HEK293 (cell line): Measurements from ENCODE around the gene TNIP1.

ENCODE experiments used
- CTCF ChIA-PET: fragments of 350-600 bp; formaldehyde crosslinking; extraction: SDS; loops from one replicate; lab custom pipeline; 2021; ENCODE audit warnings: antibody characterized with exemption; lab: Yijun Ruan, JAX
- POLR2A ChIA-PET: fragments of 300-600 bp; formaldehyde crosslinking; extraction: SDS; loops from one replicate; lab custom pipeline; 2020; ENCODE audit warnings: antibody characterized with exemption, inconsistent platforms; lab: Yijun Ruan, JAX
- H3K27ac ChIP-seq: fragments of 200-500 bp; sonication (Bioruptor generic); 2 replicates; pipeline ENCODE4 v1.5.1; 2014; ENCODE audit warnings: low read depth, low read length, control low read depth, inconsistent platforms; ENCODE audit errors: extremely low read depth
- H3K36me3 ChIP-seq, 2 experiments: fragments of 200-500 bp in 1 of 2; sonication (Bioruptor generic) in 1 of 2; 1 replicate in 1 of 2; 2 replicates in 1 of 2; pipeline ENCODE4 v1.5.1; 2014 to 2017; ENCODE audit warnings: inconsistent platforms in 2 of 2, low read length in 2 of 2; ENCODE audit not compliant: control insufficient read depth in 2 of 2, insufficient read depth in 1 of 2
- H3K4me1 ChIP-seq: fragments of 200-500 bp; sonication (Bioruptor generic); 2 replicates; pipeline ENCODE4 v1.5.1; 2014; ENCODE audit warnings: mild to moderate bottlenecking, low read length, inconsistent platforms; ENCODE audit not compliant: control insufficient read depth, insufficient read depth
- H3K4me3 ChIP-seq: 2 replicates; pipeline ENCODE4 v1.5.1; 2011; ENCODE audit warnings: low read depth, mild to moderate bottlenecking, control low read depth, low read length, moderate library complexity
- H3K9me3 ChIP-seq: fragments of 200-500 bp; sonication (Bioruptor generic); 2 replicates; pipeline ENCODE4 v1.5.1; 2014; ENCODE audit warnings: low read depth, low read length, inconsistent platforms; ENCODE audit not compliant: control insufficient read depth, insufficient read depth
- ATF2 ChIP-seq: fragments of 450-650 bp; formaldehyde crosslinking; IDR thresholded peaks from 2 replicates; pipeline ENCODE4 v1.5.1; 2016; ENCODE audit warnings: missing biosample characterization, missing genetic modification characterization, low read depth
- GFI1B ChIP-seq: fragments of 450-650 bp; formaldehyde crosslinking; IDR thresholded peaks from 2 replicates; pipeline ENCODE4 v1.5.1; 2016; ENCODE audit warnings: missing biosample characterization, missing genetic modification characterization
- GLI2 ChIP-seq: fragments of 450-650 bp; formaldehyde crosslinking; IDR thresholded peaks from 2 replicates; pipeline ENCODE4; 2017; ENCODE audit warnings: missing biosample characterization, missing genetic modification characterization, low read depth, borderline replicate concordance
- KLF7 ChIP-seq: fragments of 450-650 bp; formaldehyde crosslinking; IDR thresholded peaks from 2 replicates; pipeline ENCODE4 v1.5.1; 2016; ENCODE audit warnings: missing biosample characterization, missing genetic modification characterization, borderline replicate concordance
- RBAK ChIP-seq: fragments of 450-650 bp; formaldehyde crosslinking; IDR thresholded peaks from 2 replicates; pipeline ENCODE4 v1.5.1; 2016; ENCODE audit warnings: missing biosample characterization, missing genetic modification characterization
- SCRT1 ChIP-seq: fragments of 450-650 bp; formaldehyde crosslinking; IDR thresholded peaks from 2 replicates; pipeline ENCODE4 v1.5.1; 2016; ENCODE audit warnings: missing biosample characterization, missing genetic modification characterization, borderline replicate concordance
- TCF7L2 ChIP-seq: IDR thresholded peaks from 2 replicates; pipeline ENCODE4 v1.6.1; 2011; ENCODE audit warnings: low read depth, mild to moderate bottlenecking, inconsistent platforms, low read length, moderate library complexity, borderline replicate concordance
- ZBTB20 ChIP-seq: fragments of 450-650 bp; formaldehyde crosslinking; IDR thresholded peaks from 2 replicates; pipeline ENCODE4 v1.5.1; 2016; ENCODE audit warnings: missing biosample characterization, missing genetic modification characterization
- ZNF132 ChIP-seq: fragments of 450-650 bp; formaldehyde crosslinking; IDR thresholded peaks from 2 replicates; pipeline ENCODE4 v1.5.1; 2017; ENCODE audit warnings: missing biosample characterization, missing genetic modification characterization, borderline replicate concordance
- ZNF146 ChIP-seq: fragments of 450-650 bp; formaldehyde crosslinking; IDR thresholded peaks from 2 replicates; pipeline ENCODE4 v1.5.1; 2016; ENCODE audit warnings: missing biosample characterization, missing genetic modification characterization
- ZNF155 ChIP-seq: fragments of 450-650 bp; formaldehyde crosslinking; IDR thresholded peaks from 2 replicates; pipeline ENCODE4 v1.5.1; 2016; ENCODE audit warnings: missing biosample characterization, missing genetic modification characterization
- ZNF16 ChIP-seq: fragments of 450-650 bp; formaldehyde crosslinking; IDR thresholded peaks from 2 replicates; pipeline ENCODE4 v1.5.1; 2016; ENCODE audit warnings: low read depth, missing biosample characterization, missing genetic modification characterization
- ZNF202 ChIP-seq: fragments of 450-650 bp; formaldehyde crosslinking; IDR thresholded peaks from 2 replicates; pipeline ENCODE4 v1.5.1; 2016; ENCODE audit warnings: missing biosample characterization, missing genetic modification characterization, borderline replicate concordance
- ZNF211 ChIP-seq: fragments of 450-650 bp; formaldehyde crosslinking; IDR thresholded peaks from 2 replicates; pipeline ENCODE4 v1.5.1; 2016; ENCODE audit warnings: low read depth, missing biosample characterization, missing genetic modification characterization
- ZNF221 ChIP-seq: fragments of 450-650 bp; formaldehyde crosslinking; IDR thresholded peaks from 2 replicates; pipeline ENCODE4 v1.5.1; 2017; ENCODE audit warnings: missing biosample characterization, missing genetic modification characterization, borderline replicate concordance
- ZNF248 ChIP-seq: fragments of 450-650 bp; formaldehyde crosslinking; IDR thresholded peaks from 2 replicates; pipeline ENCODE4 v1.5.1; 2017; ENCODE audit warnings: missing biosample characterization, missing genetic modification characterization
- ZNF266 ChIP-seq: fragments of 450-650 bp; formaldehyde crosslinking; IDR thresholded peaks from 2 replicates; pipeline ENCODE4 v1.5.1; 2016; ENCODE audit warnings: missing biosample characterization, missing genetic modification characterization, low read depth
- ZNF311 ChIP-seq: fragments of 450-650 bp; formaldehyde crosslinking; IDR thresholded peaks from 2 replicates; pipeline ENCODE4 v1.5.1; 2017; ENCODE audit warnings: missing biosample characterization, missing genetic modification characterization, borderline replicate concordance
- ZNF366 ChIP-seq: fragments of 450-650 bp; formaldehyde crosslinking; conservative IDR thresholded peaks from 2 replicates; pipeline ENCODE4 v1.5.1; 2016; ENCODE audit warnings: missing biosample characterization, missing genetic modification characterization
- ZNF394 ChIP-seq: fragments of 450-650 bp; formaldehyde crosslinking; IDR thresholded peaks from 2 replicates; pipeline ENCODE4 v1.5.1; 2016; ENCODE audit warnings: missing biosample characterization, missing genetic modification characterization, mild to moderate bottlenecking, moderate library complexity, borderline replicate concordance
- ZNF548 ChIP-seq: fragments of 450-650 bp; formaldehyde crosslinking; IDR thresholded peaks from 2 replicates; pipeline ENCODE4 v1.5.1; 2016; ENCODE audit warnings: missing biosample characterization, missing genetic modification characterization
- ZNF654 ChIP-seq: fragments of 450-650 bp; formaldehyde crosslinking; IDR thresholded peaks from 2 replicates; pipeline ENCODE4 v1.5.1; 2016; ENCODE audit warnings: low read depth, missing biosample characterization, missing genetic modification characterization
- ZNF658 ChIP-seq: fragments of 450-650 bp; formaldehyde crosslinking; IDR thresholded peaks from 2 replicates; pipeline ENCODE4; 2016; ENCODE audit warnings: missing biosample characterization, missing genetic modification characterization
- ZNF692 ChIP-seq: fragments of 450-650 bp; formaldehyde crosslinking; IDR thresholded peaks from 2 replicates; pipeline ENCODE4 v1.5.1; 2016; ENCODE audit warnings: missing biosample characterization, missing genetic modification characterization
- TF ChIP-seq, protein P1 (sequence below): fragments of 450-650 bp; formaldehyde crosslinking; IDR thresholded peaks from 2 replicates; pipeline ENCODE4 v1.5.0; 2017; ENCODE audit warnings: missing biosample characterization, missing genetic modification characterization, borderline replicate concordance
- TF ChIP-seq, protein P2 (sequence below): fragments of 450-650 bp; formaldehyde crosslinking; IDR thresholded peaks from 2 replicates; pipeline ENCODE4; 2016; ENCODE audit warnings: missing biosample characterization, missing genetic modification characterization

Gene TNIP1

GRCh38 chr5:151019331-151019730, 61.5 kb downstream of the TNIP1 start:
- Histone ChIP-seq H3K27ac (no peak overlapping the region), H3K4me3 (no peak overlapping the region), H3K4me1 (no peaks in the 10 kb centered on the region), H3K9me3 (no peaks in the 10 kb centered on the region), H3K36me3 (no peaks in the 10 kb centered on the region)
- ChIA-PET POLR2A (interaction anchor here (1.3 kb wide), 1 partner anchor 233 kb away, joined by 3 read pairs; the partner anchor contains the start of gene GM2A), CTCF (interaction anchor here (0.6 to 1.4 kb wide), 2 partner anchors 32 to 567 kb away, joined by 3 to 4 read pairs; no protein-coding TSS in a partner anchor)
- TF ChIP-seq ZNF658 (tag by site-specific recombination) (no peak), RBAK (tag by site-specific recombination) (no peak), ZNF211 (tag by site-specific recombination) (no peak), ZNF266 (tag by site-specific recombination) (no peak), ZNF146 (tag by site-specific recombination) (no peak), SCRT1 (no peak), ZBTB20 (tag by site-specific recombination) (peak; percentile 65)

DNA sequence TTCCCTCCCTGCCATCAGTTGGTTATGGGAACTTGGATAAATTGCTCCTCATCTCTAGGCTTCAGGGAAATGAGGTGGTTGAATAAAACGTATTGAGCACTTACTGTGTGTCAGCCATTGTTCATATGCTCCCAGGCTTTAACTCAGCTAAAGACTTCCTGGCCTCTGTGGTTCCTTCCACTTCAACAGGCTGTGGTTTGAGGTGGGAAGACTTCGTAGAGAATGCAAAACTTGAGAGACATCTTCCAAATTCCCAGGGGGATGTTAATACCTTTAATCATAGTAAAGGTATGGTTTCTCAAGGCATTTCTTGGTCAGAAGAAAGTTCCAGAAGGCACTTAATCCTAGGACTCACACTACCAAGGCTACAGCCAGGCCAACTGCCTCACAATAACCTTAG, 62.0 kb downstream of the TNIP1 start:
- H3K4me3 ChIP-seq: no peak overlapping the region
- TF ChIP-seq KLF7 (tag by site-specific recombination) (no peak), ZNF248 (no peak), ZNF202 (tag by site-specific recombination) (no peak), ZNF221 (tag by site-specific recombination) (no peak), ZNF654 (tag by site-specific recombination) (no peak), ZNF548 (no peak), ZNF692 (tag by site-specific recombination) (no peak), ZNF366 (no peak), GFI1B (tag by site-specific recombination) (no peak)
- TF ChIP-seq, protein P1, sequence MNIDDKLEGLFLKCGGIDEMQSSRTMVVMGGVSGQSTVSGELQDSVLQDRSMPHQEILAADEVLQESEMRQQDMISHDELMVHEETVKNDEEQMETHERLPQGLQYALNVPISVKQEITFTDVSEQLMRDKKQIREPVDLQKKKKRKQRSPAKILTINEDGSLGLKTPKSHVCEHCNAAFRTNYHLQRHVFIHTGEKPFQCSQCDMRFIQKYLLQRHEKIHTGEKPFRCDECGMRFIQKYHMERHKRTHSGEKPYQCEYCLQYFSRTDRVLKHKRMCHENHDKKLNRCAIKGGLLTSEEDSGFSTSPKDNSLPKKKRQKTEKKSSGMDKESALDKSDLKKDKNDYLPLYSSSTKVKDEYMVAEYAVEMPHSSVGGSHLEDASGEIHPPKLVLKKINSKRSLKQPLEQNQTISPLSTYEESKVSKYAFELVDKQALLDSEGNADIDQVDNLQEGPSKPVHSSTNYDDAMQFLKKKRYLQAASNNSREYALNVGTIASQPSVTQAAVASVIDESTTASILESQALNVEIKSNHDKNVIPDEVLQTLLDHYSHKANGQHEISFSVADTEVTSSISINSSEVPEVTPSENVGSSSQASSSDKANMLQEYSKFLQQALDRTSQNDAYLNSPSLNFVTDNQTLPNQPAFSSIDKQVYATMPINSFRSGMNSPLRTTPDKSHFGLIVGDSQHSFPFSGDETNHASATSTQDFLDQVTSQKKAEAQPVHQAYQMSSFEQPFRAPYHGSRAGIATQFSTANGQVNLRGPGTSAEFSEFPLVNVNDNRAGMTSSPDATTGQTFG (tag by site-specific recombination): no peak
- TF ChIP-seq, protein P2, sequence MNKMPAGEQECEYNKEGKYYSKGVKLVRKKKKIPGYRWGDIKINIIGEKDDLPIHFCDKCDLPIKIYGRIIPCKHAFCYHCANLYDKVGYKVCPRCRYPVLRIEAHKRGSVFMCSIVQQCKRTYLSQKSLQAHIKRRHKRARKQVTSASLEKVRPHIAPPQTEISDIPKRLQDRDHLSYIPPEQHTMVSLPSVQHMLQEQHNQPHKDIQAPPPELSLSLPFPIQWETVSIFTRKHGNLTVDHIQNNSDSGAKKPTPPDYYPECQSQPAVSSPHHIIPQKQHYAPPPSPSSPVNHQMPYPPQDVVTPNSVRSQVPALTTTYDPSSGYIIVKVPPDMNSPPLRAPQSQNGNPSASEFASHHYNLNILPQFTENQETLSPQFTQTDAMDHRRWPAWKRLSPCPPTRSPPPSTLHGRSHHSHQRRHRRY (tag by site-specific recombination): no peak
- ChIA-PET POLR2A (no interaction called here), CTCF (interaction anchor here (0.6 to 1.4 kb wide), 3 partner anchors 33 to 1258 kb away, joined by 3 to 4 read pairs (median 3); no protein-coding TSS in a partner anchor)
- H3K4me1 ChIP-seq: no peaks in the 10 kb centered on the region
- no peaks in the 10 kb centered on the region for H3K36me3 ChIP-seq
- H3K27ac ChIP-seq: no peak overlapping the region
- no peaks in the 10 kb centered on the region for H3K9me3 ChIP-seq

DNA sequence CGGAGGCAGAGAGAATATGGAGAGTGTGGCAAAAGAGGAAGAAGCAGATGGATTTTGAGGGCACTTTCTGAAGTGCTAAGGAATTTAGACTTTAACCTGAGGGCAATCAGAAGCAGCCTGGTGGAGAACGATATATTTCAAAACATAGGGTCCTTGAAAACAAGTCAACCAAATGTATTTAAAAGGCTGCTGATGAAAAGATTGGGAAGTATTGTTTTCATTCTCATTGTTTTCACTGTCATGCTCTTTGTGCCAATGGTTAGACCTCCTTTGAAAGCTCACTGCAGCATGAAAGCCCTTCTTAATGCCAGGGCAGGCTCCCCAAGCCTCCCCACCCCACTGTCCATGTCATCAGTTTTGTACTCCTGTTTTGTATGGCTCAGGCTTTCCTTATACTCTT, 62.9 kb downstream of the TNIP1 start:
- H3K36me3 ChIP-seq: no peaks in the 10 kb centered on the region
- CTCF ChIA-PET: no interaction called here
- POLR2A ChIA-PET: no interaction called here
- no peaks in the 10 kb centered on the region for H3K4me1 ChIP-seq
- no peaks in the 10 kb centered on the region for H3K9me3 ChIP-seq
- no peak overlapping the region for H3K27ac ChIP-seq
- no peak overlapping the region for H3K4me3 ChIP-seq
- TF ChIP-seq ZNF16 (tag by site-specific recombination) (no peak), ZNF155 (tag by site-specific recombination) (no peak), GLI2 (tag by site-specific recombination) (no peak), TCF7L2 (no peak), ZNF394 (tag by site-specific recombination) (no peak), ZNF132 (tag by site-specific recombination) (no peak), ATF2 (tag by site-specific recombination) (no peak), ZNF311 (tag by site-specific recombination) (no peak)
